IMR-90 (cell line): ENCODE results near the gene ALK. TPM values are rescaled to one million over a fixed set of nuclear protein-coding genes. Genes with fewer than 3 reads are reported as not detected.

ENCODE experiments used
- ATAC-seq: fragments of 200-7000 bp; cut with Tn5 transposase; 2 replicates; pipeline ENCODE4 v1.9.1; 2020; ENCODE audit warnings: low read depth, mild to moderate bottlenecking, moderate library complexity
- BruUV-seq: library from RNA; stranded (reverse); fragments of 400-500 nt; replicated peaks from 2 replicates; lab custom pipeline; 2021; lab: Mats Ljungman, UMichigan
- CTCF ChIA-PET: fragments of 300-600 bp; formaldehyde crosslinking; extraction: SDS; loops from one replicate; lab custom pipeline; 2021; ENCODE audit warnings: antibody characterized with exemption; lab: Yijun Ruan, JAX
- POLR2A ChIA-PET: fragments of 300-600 bp; sonication (Branson Sonifier 250); formaldehyde crosslinking; loops from one replicate; lab custom pipeline; 2022; ENCODE audit warnings: antibody characterized with exemption; ENCODE audit not compliant: unreplicated experiment; lab: Charles Lee
- DNase-seq: peaks from one replicate; pipeline ENCODE4 v3.0.0; 2013
- H2AFZ ChIP-seq: replicated peaks from 2 replicates; pipeline ENCODE3; 2013; ENCODE audit warnings: low read length, mild to moderate bottlenecking; ENCODE audit not compliant: poor library complexity
- H2AK5ac ChIP-seq: 2 replicates; pipeline ENCODE4 v1.6.1; 2013; ENCODE audit warnings: low read depth, low read length, inconsistent platforms
- H2AK9ac ChIP-seq: replicated peaks from 2 replicates; pipeline ENCODE3; 2013; ENCODE audit warnings: mild to moderate bottlenecking, low read depth, low read length, moderate library complexity; ENCODE audit not compliant: poor library complexity
- H2BK120ac ChIP-seq: 2 replicates; pipeline ENCODE4 v1.6.1; 2013; ENCODE audit warnings: low read depth, low read length, inconsistent platforms
- H2BK15ac ChIP-seq: 3 replicates; pipeline ENCODE4 v1.6.1; 2013; ENCODE audit warnings: low read depth, low read length, inconsistent platforms
- H2BK20ac ChIP-seq: 2 replicates; pipeline ENCODE4 v1.6.1; 2013; ENCODE audit warnings: low read depth, mild to moderate bottlenecking, inconsistent platforms, low read length, moderate library complexity
- H2BK5ac ChIP-seq: 2 replicates; pipeline ENCODE4 v1.6.1; 2013; ENCODE audit warnings: mild to moderate bottlenecking, low read depth, low read length, inconsistent platforms; ENCODE audit not compliant: poor library complexity, severe bottlenecking
- H3K14ac ChIP-seq: replicated peaks from 2 replicates; pipeline ENCODE4 v1.6.1; 2013; ENCODE audit warnings: low read depth, low read length, inconsistent platforms
- H3K18ac ChIP-seq: 2 replicates; pipeline ENCODE4 v1.6.1; 2013; ENCODE audit warnings: low read depth, low read length, control low read depth
- H3K23ac ChIP-seq: 2 replicates; pipeline ENCODE4 v1.6.1; 2013; ENCODE audit warnings: low read depth, low read length, inconsistent platforms
- H3K27ac ChIP-seq: 2 replicates; pipeline ENCODE4 v1.5.1; 2013; ENCODE audit warnings: mild to moderate bottlenecking, control low read depth, low read length; ENCODE audit not compliant: insufficient read depth
- H3K27me3 ChIP-seq: 2 replicates; pipeline ENCODE4 v1.6.1; 2013; ENCODE audit warnings: low read length; ENCODE audit not compliant: control insufficient read depth, insufficient read depth
- H3K36me3 ChIP-seq: 2 replicates; pipeline ENCODE4 v1.6.1; 2013; ENCODE audit warnings: low read length, mixed read lengths; ENCODE audit not compliant: control insufficient read depth, insufficient read depth
- H3K4ac ChIP-seq: 2 replicates; pipeline ENCODE4 v1.6.1; 2013; ENCODE audit warnings: low read depth, low read length, inconsistent platforms
- H3K4me1 ChIP-seq: 2 replicates; pipeline ENCODE4 v1.6.1; 2013; ENCODE audit warnings: low read length, mixed read lengths; ENCODE audit not compliant: control insufficient read depth, insufficient read depth
- H3K4me2 ChIP-seq: 2 replicates; pipeline ENCODE4 v1.6.1; 2013; ENCODE audit warnings: low read depth, mild to moderate bottlenecking, control low read depth, low read length, moderate library complexity
- H3K4me3 ChIP-seq: 2 replicates; pipeline ENCODE4 v1.5.1; 2013; ENCODE audit warnings: low read depth, mild to moderate bottlenecking, control low read depth, low read length, moderate library complexity; ENCODE audit not compliant: insufficient read depth
- H3K56ac ChIP-seq: 2 replicates; pipeline ENCODE4 v1.6.1; 2013; ENCODE audit warnings: low read length, inconsistent platforms; ENCODE audit not compliant: insufficient read depth; ENCODE audit errors: extremely low read depth
- H3K79me1 ChIP-seq, 2 experiments: 2 replicates each; pipeline ENCODE4 v1.6.1; 2013; ENCODE audit warnings: low read length in 2 of 2, inconsistent platforms in 1 of 2, low read depth in 1 of 2
- H3K9ac ChIP-seq: 2 replicates; pipeline ENCODE4 v1.6.1; 2013; ENCODE audit warnings: low read depth, low read length, control low read depth
- H3K9me1 ChIP-seq: 2 replicates; pipeline ENCODE4 v1.6.1; 2013; ENCODE audit warnings: low read length, inconsistent platforms; ENCODE audit not compliant: insufficient read depth
- H3K9me3 ChIP-seq: 2 replicates; pipeline ENCODE4 v1.6.1; 2013; ENCODE audit warnings: low read length; ENCODE audit not compliant: control insufficient read depth, insufficient read depth
- H4K20me1 ChIP-seq: 2 replicates; pipeline ENCODE4 v1.6.1; 2013; ENCODE audit warnings: low read length, inconsistent platforms; ENCODE audit not compliant: insufficient read depth
- H4K5ac ChIP-seq: 2 replicates; pipeline ENCODE4 v1.6.1; 2013; ENCODE audit warnings: mild to moderate bottlenecking, low read depth, low read length, control low read depth
- H4K8ac ChIP-seq, 2 experiments: 2 replicates each; pipeline ENCODE4 v1.6.1; 2013; ENCODE audit warnings: low read depth in 2 of 2, low read length in 2 of 2, control low read depth in 1 of 2, inconsistent platforms in 1 of 2
- H4K91ac ChIP-seq: 2 replicates; pipeline ENCODE4 v1.6.1; 2013; ENCODE audit warnings: low read depth, low read length, inconsistent platforms; ENCODE audit not compliant: insufficient read depth
- MXI1 ChIP-seq: IDR thresholded peaks from 2 replicates; pipeline ENCODE4 v1.6.1; 2012; ENCODE audit warnings: low read depth, mild to moderate bottlenecking, low read length, moderate library complexity, borderline replicate concordance
- WGBS, 2 experiments: methylation state at CpG; one replicate each; pipeline versions ENCODE4 v1.1.5 to v1.1.7; 2013; ENCODE audit warnings: missing lambda C conversion rate in 2 of 2; ENCODE audit not compliant: insufficient read length in 1 of 2; ENCODE audit errors: extremely low coverage in 2 of 2; 5-methylcytosine and 5-hydroxymethylcytosine counted together
- dilution Hi-C: fragments of 300-500 bp; cut with HindIII; formaldehyde crosslinking; loops from one replicate; pipeline ENCODE4 v1.14.3; 2018; ENCODE audit warnings: low sequenced_read_pairs; ENCODE audit not compliant: unreplicated experiment
- in situ Hi-C: fragments of 300-500 bp; cut with MboI; formaldehyde crosslinking; loops from 3 replicates; pipeline ENCODE4 v1.14.3; 2019; ENCODE audit warnings: low sequenced_read_pairs, inconsistent platforms, mixed read lengths
- intact Hi-C: fragments of 100-400 bp; cut with micrococcal nuclease; formaldehyde crosslinking; loops from 2 replicates; pipeline ENCODE4 v1.10.0; 2022
- polyA plus RNA-seq, 3 experiments: library from polyadenylated mRNA; depleted of rRNA; stranded (reverse); fragments of >200 nt; gene quantifications; 2 replicates each; pipeline ENCODE4 v1.2.3, GENCODE V29; 2012; ENCODE audit warnings: low replicate concordance in 1 of 3
- total RNA-seq: library from RNA; depleted of rRNA; stranded (reverse); fragments of >200 nt; gene quantifications from 2 replicates; pipeline ENCODE4 v1.2.3, GENCODE V29; 2012
- TF ChIP-seq, protein P1 (sequence below): fragments of 150-350 bp; IDR thresholded peaks from 2 replicates; pipeline ENCODE4 v1.6.1; 2016; ENCODE audit warnings: low read depth, mild to moderate bottlenecking, low read length, moderate library complexity, borderline replicate concordance

ALK gene
- total and polyA plus RNA-seq, 2 of the 4 experiments (the other 2 are of a cell fraction): not detected

DNA sequence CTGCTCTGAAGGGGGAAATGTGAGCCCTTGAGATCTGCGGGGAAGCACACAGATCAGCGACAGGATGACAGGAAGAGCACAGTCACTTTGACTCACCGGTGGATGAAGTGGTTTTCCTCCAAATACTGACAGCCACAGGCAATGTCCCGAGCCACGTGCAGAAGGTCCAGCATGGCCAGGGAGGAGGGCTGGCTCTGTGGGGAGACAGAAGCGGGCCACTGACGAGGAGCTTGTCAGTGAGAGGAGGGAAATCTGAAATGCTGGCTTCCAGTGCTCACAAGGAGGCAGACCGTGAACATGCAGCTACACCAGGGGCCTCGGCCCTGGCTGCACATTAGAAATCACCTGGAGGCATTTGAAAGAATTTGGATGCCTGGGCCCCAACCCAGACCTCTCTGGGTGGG, 707.5 kb downstream of the ALK start:
- in situ Hi-C loops: no loop called here

More for the DNA sequence above, 707.5 kb downstream of the ALK start:
- no peaks in the 10 kb centered on the region for H3K36me3 ChIP-seq
- H4K20me1 ChIP-seq: no peaks in the 10 kb centered on the region
- no peak overlapping the region for H3K4me3 ChIP-seq
- peak; percentile 43 for DNase-seq
- H3K56ac ChIP-seq: no peak overlapping the region
- no peak overlapping the region; the same call in 1 of the 2 replicates for H3K14ac ChIP-seq
- H2BK15ac ChIP-seq: no peak overlapping the region
- H4K8ac ChIP-seq: no peak overlapping the region
- H2AK5ac ChIP-seq: no peak overlapping the region
- no peak overlapping the region for H3K27ac ChIP-seq
- intact Hi-C loops: no loop called here
- no peaks in the 10 kb centered on the region for H3K9me3 ChIP-seq
- H2AK9ac ChIP-seq: peak overlapping the region; percentile 92
- BruUV-seq: no TSS peak
- H3K27me3 ChIP-seq: peaks cover 5% of the 10 kb centered on the region; the same call in 1 of the 2 replicates
- dilution Hi-C loops: no loop called here
- H3K18ac ChIP-seq: no peak overlapping the region
- ChIA-PET CTCF (interaction anchor here (0.6 kb wide), 1 partner anchor 1152 kb away, joined by 3 read pairs; no protein-coding TSS in a partner anchor), POLR2A (no interaction called here)
- peaks cover 3% of the 10 kb centered on the region; the same call in 1 of the 2 replicates for H3K9me1 ChIP-seq
- 0 out of 2 replicates have a peak, but pooled peaks have one; percentile 55 for TF ChIP-seq MXI1
- TF ChIP-seq, protein P1, sequence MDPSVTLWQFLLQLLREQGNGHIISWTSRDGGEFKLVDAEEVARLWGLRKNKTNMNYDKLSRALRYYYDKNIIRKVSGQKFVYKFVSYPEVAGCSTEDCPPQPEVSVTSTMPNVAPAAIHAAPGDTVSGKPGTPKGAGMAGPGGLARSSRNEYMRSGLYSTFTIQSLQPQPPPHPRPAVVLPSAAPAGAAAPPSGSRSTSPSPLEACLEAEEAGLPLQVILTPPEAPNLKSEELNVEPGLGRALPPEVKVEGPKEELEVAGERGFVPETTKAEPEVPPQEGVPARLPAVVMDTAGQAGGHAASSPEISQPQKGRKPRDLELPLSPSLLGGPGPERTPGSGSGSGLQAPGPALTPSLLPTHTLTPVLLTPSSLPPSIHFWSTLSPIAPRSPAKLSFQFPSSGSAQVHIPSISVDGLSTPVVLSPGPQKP: no peak
- H2BK5ac ChIP-seq: no peak overlapping the region
- 64% methylated on average over 3 of the region's 9 CpGs; no CpG with 5 or more reads in 1 of the 2 experiments for WGBS, 2 experiments
- no peak overlapping the region for H4K5ac ChIP-seq
- H2BK20ac ChIP-seq: no peak overlapping the region
- no peak overlapping the region for H4K91ac ChIP-seq
- H2AFZ ChIP-seq: peak overlapping the region; percentile 47
- 0 out of 2 replicates have a peak overlapping the region, but pooled peaks have one; percentile 37 for H3K23ac ChIP-seq
- peak; percentile 48 for ATAC-seq
- peaks cover 2% of the 10 kb centered on the region; the same call in 1 of the 2 replicates for H3K4me1 ChIP-seq
- H3K4ac ChIP-seq: no peak overlapping the region
- H3K9ac ChIP-seq: no peak overlapping the region
- no peaks in the 10 kb centered on the region for H3K79me1 ChIP-seq
- H2BK120ac ChIP-seq: no peak overlapping the region
- H3K4me2 ChIP-seq: peak overlapping the region; percentile 20; the same call in 1 of the 2 replicates
